Ureter (tissue), 1 donor: ENCODE results near the gene SYCP1. TPM values are rescaled to one million over a fixed set of nuclear protein-coding genes. Genes with fewer than 3 reads are reported as not detected.
"Not testable (repeated sequence)": the region's sequence is repeated elsewhere in the genome, so short reads cannot be mapped to it uniquely, and the experiment has no call there.

Source experiments
- DNase-seq: peaks from one replicate; pipeline ENCODE4 v3.0.0-alpha.2; 2020; ENCODE audit warnings: low spot score
- total RNA-seq: library from RNA; stranded (reverse); gene quantifications from one replicate; pipeline ENCODE4 v1.2.4, GENCODE V29; 2023
- donor health status: DM: yes; HTN: yes; CAD: no.

The SYCP1 gene
- total RNA-seq = not detected

- DNase-seq = no peak
Observed at GRCh38 chr1:114854693-114855320, at the start of gene SYCP1. TSS of gene SYCP1 (plus strand) at chr1:114854863. CDS start at chr1:114855465, 602 bp downstream.

GRCh38 chr1:114819869-114820268 lies 34.8 kb upstream of the SYCP1 start:
- DNase-seq = no peak

GRCh38 chr1:114820392-114820791 lies 34.3 kb upstream of the SYCP1 start:
- no peak for DNase-seq

- DNase-seq = no peak
Observed at GRCh38 chr1:114821978-114822377, 32.7 kb upstream of the SYCP1 start.

GRCh38 chr1:114828251-114828650 lies 26.4 kb upstream of the SYCP1 start:
- DNase-seq = no peak

GRCh38 chr1:114830075-114830474 lies 24.6 kb upstream of the SYCP1 start:
- not testable (repeated sequence) for DNase-seq

- DNase-seq = no peak
Observed at GRCh38 chr1:114831276-114831994, 23.2 kb upstream of the SYCP1 start.

GRCh38 chr1:114832057-114832456 lies 22.6 kb upstream of the SYCP1 start:
- DNase-seq = no peak

GRCh38 chr1:114833421-114833820 lies 21.2 kb upstream of the SYCP1 start:
- DNase-seq = no peak

- DNase-seq = no peak
Observed at GRCh38 chr1:114844270-114844669, 10.4 kb upstream of the SYCP1 start.

GRCh38 chr1:114853584-114853983 lies 1.1 kb upstream of the SYCP1 start:
- DNase-seq = no peak

GRCh38 chr1:114861384-114861783 lies 6.7 kb downstream of the SYCP1 start:
- no peak for DNase-seq

- no peak for DNase-seq
Observed at GRCh38 chr1:114892194-114892918, 37.7 kb downstream of the SYCP1 start.

GRCh38 chr1:114896795-114897194 lies 42.1 kb downstream of the SYCP1 start:
- no peak for DNase-seq

GRCh38 chr1:114901814-114902213 lies 47.2 kb downstream of the SYCP1 start:
- no peak for DNase-seq

GRCh38 chr1:114902343-114902742 lies 47.7 kb downstream of the SYCP1 start:
- no peak for DNase-seq

GRCh38 chr1:114903480-114903879 lies 48.8 kb downstream of the SYCP1 start:
- DNase-seq = no peak

GRCh38 chr1:114915720-114916119 lies 61.1 kb downstream of the SYCP1 start:
- not testable (repeated sequence) for DNase-seq

GRCh38 chr1:114926607-114927006 lies 71.9 kb downstream of the SYCP1 start:
- DNase-seq = no peak

- no peak for DNase-seq
Observed at GRCh38 chr1:114927401-114927800, 72.7 kb downstream of the SYCP1 start.

GRCh38 chr1:114956570-114956969 lies 101.9 kb downstream of the SYCP1 start:
- no peak for DNase-seq

- DNase-seq = no peak
Observed at GRCh38 chr1:114959423-114959822, 104.8 kb downstream of the SYCP1 start.

- no peak for DNase-seq
Observed at GRCh38 chr1:114976891-114977290, 122.2 kb downstream of the SYCP1 start.
